Neural progenitor cell (in vitro differentiated cells): Measurements from ENCODE around the gene VWA7. TPM values are rescaled to one million over a fixed set of nuclear protein-coding genes. Genes with fewer than 3 reads are reported as not detected.
A peak's percentile ranks its signal among the peaks of the same experiment; 100 is the strongest.

Experiments used
- DNase-seq: peaks from one replicate; pipeline ENCODE4 v3.0.0-alpha.2; 2016; ENCODE audit warnings: low spot score
- H2AFZ ChIP-seq: fragments of 200-600 bp; sonication (generic); replicated peaks from 2 replicates; pipeline ENCODE4 v1.6.1; 2016; ENCODE audit warnings: antibody characterized with exemption
- H3F3A ChIP-seq: fragments of 200-600 bp; sonication (generic); 2 replicates; pipeline ENCODE4 v1.6.1; 2016; ENCODE audit warnings: antibody characterized with exemption, low read depth
- H3K27ac ChIP-seq: fragments of 200-600 bp; sonication (generic); 2 replicates; pipeline ENCODE4 v1.5.1; 2016; ENCODE audit warnings: mild to moderate bottlenecking
- H3K27me3 ChIP-seq: fragments of 200-600 bp; sonication (generic); 2 replicates; pipeline ENCODE4 v1.6.1; 2016; ENCODE audit warnings: mild to moderate bottlenecking, moderate library complexity
- H3K36me3 ChIP-seq: fragments of 200-600 bp; sonication (generic); 2 replicates; pipeline ENCODE4 v1.5.1; 2016
- H3K4me1 ChIP-seq: fragments of 200-600 bp; sonication (generic); 2 replicates; pipeline ENCODE4 v1.6.1; 2016; ENCODE audit warnings: mixed run types
- H3K4me2 ChIP-seq: fragments of 200-600 bp; sonication (generic); 2 replicates; pipeline ENCODE4 v1.6.1; 2016
- H3K4me3 ChIP-seq: fragments of 200-600 bp; sonication (generic); 2 replicates; pipeline ENCODE4 v1.5.1; 2016
- H3K79me2 ChIP-seq: fragments of 200-600 bp; sonication (generic); 2 replicates; pipeline ENCODE4 v1.6.1; 2016; ENCODE audit warnings: low read depth
- H3K9ac ChIP-seq: fragments of 200-600 bp; sonication (generic); 2 replicates; pipeline ENCODE4 v1.6.1; 2016
- H3K9me3 ChIP-seq: fragments of 200-600 bp; sonication (generic); 2 replicates; pipeline ENCODE4 v1.5.1; 2016; ENCODE audit warnings: low read depth
- H4K20me1 ChIP-seq: fragments of 200-600 bp; sonication (generic); 2 replicates; pipeline ENCODE4 v1.6.1; 2016; ENCODE audit warnings: low read depth
- H3K27ac Mint-ChIP-seq: 3 replicates; pipeline ENCODE4 v1.8.0; 2021; ENCODE audit warnings: mixed read lengths
- H3K27me3 Mint-ChIP-seq: 2 replicates; pipeline ENCODE4 v1.8.0; 2022; ENCODE audit warnings: low read depth, mild to moderate bottlenecking, inconsistent platforms, moderate library complexity, mixed read lengths; ENCODE audit not compliant: insufficient read depth
- H3K36me3 Mint-ChIP-seq: 3 replicates; pipeline ENCODE4 v1.8.0; 2021; ENCODE audit warnings: mixed read lengths
- H3K4me1 Mint-ChIP-seq: 3 replicates; pipeline ENCODE4 v1.8.0; 2021; ENCODE audit warnings: mixed read lengths
- H3K4me3 Mint-ChIP-seq: 3 replicates; pipeline ENCODE4 v1.8.0; 2021; ENCODE audit warnings: mild to moderate bottlenecking, moderate library complexity, mixed read lengths
- H3K9me3 Mint-ChIP-seq: 3 replicates; pipeline ENCODE4 v1.8.0; 2020; ENCODE audit warnings: mixed read lengths
- EZH2 ChIP-seq: fragments of 200-600 bp; sonication (generic); IDR thresholded peaks from 2 replicates; pipeline ENCODE4 v1.6.1; 2017; ENCODE audit warnings: antibody characterized with exemption, mild to moderate bottlenecking, moderate library complexity
- EZH2phosphoT487 ChIP-seq: fragments of 200-600 bp; sonication (generic); IDR thresholded peaks from 2 replicates; pipeline ENCODE4 v1.6.1; 2017; ENCODE audit warnings: antibody characterized with exemption
- total RNA-seq: library from RNA; depleted of rRNA; stranded (reverse); fragments of >200 nt; gene quantifications from 2 replicates; pipeline ENCODE4 v1.2.3, GENCODE V29; 2015; ENCODE audit warnings: low replicate concordance
- TF ChIP-seq, protein P1 (sequence below): fragments of 200-600 bp; sonication (generic); IDR thresholded peaks from 2 replicates; pipeline ENCODE4 v1.5.1; 2017; ENCODE audit warnings: antibody characterized with exemption, mild to moderate bottlenecking

The VWA7 gene
- total RNA-seq, 1 donor from 2014 or later: 0.34 TPM

DNA sequence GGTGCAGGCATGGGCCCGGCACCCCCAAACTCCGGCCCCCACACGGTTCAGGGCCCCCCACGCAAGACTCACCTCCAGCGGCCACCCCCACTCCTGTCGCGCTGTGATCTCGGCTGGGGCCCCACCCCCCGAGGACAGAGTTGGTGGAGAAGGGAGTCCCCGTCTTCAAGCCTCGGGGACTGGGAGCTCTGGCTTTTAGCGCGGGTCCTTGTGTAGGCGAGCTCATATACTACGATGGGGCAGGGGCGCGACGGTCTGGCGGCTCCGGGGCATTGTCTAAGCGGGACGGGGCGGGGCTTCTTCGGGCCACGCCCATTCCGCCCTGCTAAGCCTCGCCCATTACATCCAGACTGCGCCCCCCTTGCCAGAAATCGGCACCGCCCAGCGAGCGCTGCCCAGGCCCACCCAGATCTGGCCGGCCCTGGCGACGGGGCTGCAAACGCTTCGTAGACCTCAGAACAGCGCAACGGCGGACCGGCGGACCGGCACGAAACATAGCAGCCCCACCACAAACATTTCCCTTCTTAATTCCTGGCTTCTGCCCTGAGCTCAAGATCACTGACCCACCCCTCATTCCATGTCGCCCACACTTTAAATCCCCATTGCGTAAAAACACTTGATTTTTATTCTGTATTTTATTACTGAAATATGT lies 47.0 kb downstream of the VWA7 start:
- Histone ChIP-seq H3K27ac (peak overlapping the region; percentile 59), H3K4me2 (peak overlapping the region; percentile 86), H3K4me1 (peaks cover 11% of the 10 kb centered on the region), H3K9me3 (no peaks in the 10 kb centered on the region), H3K4me3 (peak overlapping the region; percentile 99), H2AFZ (no peak overlapping the region), H3K36me3 (peaks cover 5% of the 10 kb centered on the region), H3F3A (peaks cover 56% of the 10 kb centered on the region), H3K79me2 (peaks cover 35% of the 10 kb centered on the region), H3K9ac (peak overlapping the region; percentile 48), H3K27me3 (no peaks in the 10 kb centered on the region), H4K20me1 (peaks cover 39% of the 10 kb centered on the region)
- no peaks in the 10 kb centered on the region for H3K9me3 Mint-ChIP-seq
- H3K4me1 Mint-ChIP-seq: peaks cover 49% of the 10 kb centered on the region
- peak overlapping the region; percentile 89 for H3K27ac Mint-ChIP-seq
- peak overlapping the region; percentile 99 for H3K4me3 Mint-ChIP-seq
- peaks cover 8% of the 10 kb centered on the region for H3K27me3 Mint-ChIP-seq
- peak; percentile 98 for DNase-seq
- H3K36me3 Mint-ChIP-seq: peaks cover 50% of the 10 kb centered on the region
- TF ChIP-seq EZH2 (no peak), EZH2phosphoT487 (no peak)
- TF ChIP-seq, protein P1, sequence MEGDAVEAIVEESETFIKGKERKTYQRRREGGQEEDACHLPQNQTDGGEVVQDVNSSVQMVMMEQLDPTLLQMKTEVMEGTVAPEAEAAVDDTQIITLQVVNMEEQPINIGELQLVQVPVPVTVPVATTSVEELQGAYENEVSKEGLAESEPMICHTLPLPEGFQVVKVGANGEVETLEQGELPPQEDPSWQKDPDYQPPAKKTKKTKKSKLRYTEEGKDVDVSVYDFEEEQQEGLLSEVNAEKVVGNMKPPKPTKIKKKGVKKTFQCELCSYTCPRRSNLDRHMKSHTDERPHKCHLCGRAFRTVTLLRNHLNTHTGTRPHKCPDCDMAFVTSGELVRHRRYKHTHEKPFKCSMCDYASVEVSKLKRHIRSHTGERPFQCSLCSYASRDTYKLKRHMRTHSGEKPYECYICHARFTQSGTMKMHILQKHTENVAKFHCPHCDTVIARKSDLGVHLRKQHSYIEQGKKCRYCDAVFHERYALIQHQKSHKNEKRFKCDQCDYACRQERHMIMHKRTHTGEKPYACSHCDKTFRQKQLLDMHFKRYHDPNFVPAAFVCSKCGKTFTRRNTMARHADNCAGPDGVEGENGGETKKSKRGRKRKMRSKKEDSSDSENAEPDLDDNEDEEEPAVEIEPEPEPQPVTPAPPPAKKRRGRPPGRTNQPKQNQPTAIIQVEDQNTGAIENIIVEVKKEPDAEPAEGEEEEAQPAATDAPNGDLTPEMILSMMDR: no peak

DNA sequence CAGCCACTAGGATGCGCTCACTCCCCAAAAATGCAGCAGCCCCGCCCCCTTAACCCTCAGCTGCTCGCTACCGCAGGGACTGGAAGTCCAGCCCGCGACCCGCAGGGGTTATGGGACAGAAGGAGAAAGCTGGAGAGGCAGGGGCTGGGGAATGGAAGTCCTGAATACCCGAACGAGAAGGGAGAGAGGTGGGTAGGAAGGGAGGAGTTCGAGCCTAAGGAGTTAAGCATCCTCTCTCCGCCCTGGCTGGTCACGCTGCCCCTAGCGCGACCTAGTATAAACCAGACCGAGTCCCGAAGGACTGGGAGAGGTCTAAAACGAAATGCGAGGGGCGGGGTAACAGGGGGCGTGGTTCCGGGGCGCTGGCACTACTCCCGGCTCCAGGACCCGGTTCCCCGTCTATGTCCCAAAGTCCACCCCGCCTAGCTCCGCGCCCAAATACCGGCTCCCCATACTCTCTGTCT lies 47.6 kb downstream of the VWA7 start:
- Histone ChIP-seq H3K36me3 (peaks cover 5% of the 10 kb centered on the region), H3K4me1 (peaks cover 11% of the 10 kb centered on the region), H3K9me3 (no peaks in the 10 kb centered on the region), H4K20me1 (peaks cover 34% of the 10 kb centered on the region), H3K27ac (peak overlapping the region; percentile 59), H3K27me3 (no peaks in the 10 kb centered on the region), H3K79me2 (peaks cover 29% of the 10 kb centered on the region), H3F3A (peaks cover 61% of the 10 kb centered on the region), H2AFZ (peak overlapping the region; percentile 70), H3K9ac (peak overlapping the region; percentile 48), H3K4me3 (peak overlapping the region; percentile 99), H3K4me2 (peak overlapping the region; percentile 86)
- H3K36me3 Mint-ChIP-seq: peaks cover 50% of the 10 kb centered on the region
- peak; percentile 97 for DNase-seq
- peaks cover 49% of the 10 kb centered on the region for H3K4me1 Mint-ChIP-seq
- H3K27ac Mint-ChIP-seq: peak overlapping the region; percentile 95
- H3K27me3 Mint-ChIP-seq: peaks cover 8% of the 10 kb centered on the region
- no peaks in the 10 kb centered on the region for H3K9me3 Mint-ChIP-seq
- H3K4me3 Mint-ChIP-seq: peak overlapping the region; percentile 99
- no peak for TF ChIP-seq EZH2
- TF ChIP-seq, protein P1: peak; percentile 88

DNA sequence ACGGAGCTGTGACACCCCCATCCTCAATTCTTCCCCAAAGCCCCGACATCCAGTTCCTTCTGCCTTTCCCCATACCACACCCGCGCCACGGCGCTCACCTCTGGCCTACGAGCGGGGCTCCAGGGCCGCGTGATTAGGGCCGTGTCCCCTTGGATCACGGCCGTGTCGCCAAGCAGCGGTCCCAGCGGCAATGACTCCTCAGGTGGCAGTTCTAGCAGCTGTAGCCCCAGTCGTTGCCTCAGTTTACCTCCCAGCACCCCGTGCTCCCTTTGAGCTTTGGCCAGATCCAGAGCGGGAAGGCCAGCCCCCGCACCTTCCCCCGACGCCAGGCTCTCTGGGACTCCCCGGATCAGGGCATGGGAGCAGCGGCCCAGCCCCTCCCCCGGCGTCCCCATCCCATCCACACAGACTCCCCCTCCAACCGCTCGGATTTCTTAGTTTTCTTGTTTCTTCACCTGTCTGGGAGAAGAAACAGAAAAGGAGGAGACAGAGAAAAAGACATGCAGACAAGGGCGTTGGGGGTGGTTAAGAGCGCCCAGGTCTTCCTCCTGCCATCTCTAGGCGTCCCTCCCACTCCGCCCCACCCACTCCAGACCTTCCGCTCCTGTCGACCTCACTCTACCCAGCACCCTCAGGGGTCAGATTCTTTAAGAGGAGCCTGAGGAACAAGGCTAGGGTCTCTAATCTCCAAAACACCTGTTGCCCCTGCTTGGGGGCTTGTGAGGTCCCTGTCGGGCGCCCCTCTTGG lies 48.2 kb downstream of the VWA7 start, which contains the start of gene DDAH2:
TSS of gene DDAH2 (minus strand) at position 533 of the 748 bp plus-strand sequence. CDS start at position 395, 138 bp downstream.
- H3K4me3 Mint-ChIP-seq: peak within 1 kb of the TSS; percentile 99
- H3K36me3 Mint-ChIP-seq: peaks cover 55% of the 10 kb centered on the region
- Histone ChIP-seq H3K36me3 (peaks cover 5% of the 10 kb centered on the region), H3K4me3 (peak within 1 kb of the TSS; percentile 99), H4K20me1 (peaks cover 28% of the 10 kb centered on the region), H3K27me3 (no peaks in the 10 kb centered on the region), H3K79me2 (peaks cover 23% of the 10 kb centered on the region), H3F3A (peaks cover 66% of the 10 kb centered on the region), H3K9ac (peak within 1 kb of the TSS; percentile 64), H3K4me1 (peaks cover 7% of the 10 kb centered on the region), H3K9me3 (no peaks in the 10 kb centered on the region), H3K4me2 (peak within 1 kb of the TSS; percentile 86), H3K27ac (peak within 1 kb of the TSS; percentile 59), H2AFZ (peak within 1 kb of the TSS; percentile 70)
- TF ChIP-seq, protein P1: no peak
- TF ChIP-seq EZH2phosphoT487 (no peak), EZH2 (no peak)
- peaks cover 49% of the 10 kb centered on the region for H3K4me1 Mint-ChIP-seq
- peak within 1 kb of the TSS; percentile 95 for H3K27ac Mint-ChIP-seq
- H3K27me3 Mint-ChIP-seq: peaks cover 8% of the 10 kb centered on the region
- no peaks in the 10 kb centered on the region for H3K9me3 Mint-ChIP-seq
- DNase-seq: no peak
